Fibroblast of mammary gland (primary cell): ENCODE measurements around the gene IGFBP6.

Experiments used
- DNase-seq: peaks from one replicate; pipeline ENCODE4 v3.0.0-alpha.2; 2010; ENCODE audit warnings: low read depth
- H3K4me3 ChIP-seq: 2 replicates; pipeline ENCODE4 v1.5.1; 2011; ENCODE audit warnings: low read depth, mild to moderate bottlenecking, low read length, moderate library complexity; ENCODE audit not compliant: control insufficient read depth
- CTCF ChIP-seq: conservative IDR thresholded peaks from 2 replicates; pipeline ENCODE4 v1.5.1; 2011; ENCODE audit warnings: low read depth, low read length, inconsistent platforms; ENCODE audit not compliant: control insufficient read depth, insufficient read depth

Gene IGFBP6

DNA sequence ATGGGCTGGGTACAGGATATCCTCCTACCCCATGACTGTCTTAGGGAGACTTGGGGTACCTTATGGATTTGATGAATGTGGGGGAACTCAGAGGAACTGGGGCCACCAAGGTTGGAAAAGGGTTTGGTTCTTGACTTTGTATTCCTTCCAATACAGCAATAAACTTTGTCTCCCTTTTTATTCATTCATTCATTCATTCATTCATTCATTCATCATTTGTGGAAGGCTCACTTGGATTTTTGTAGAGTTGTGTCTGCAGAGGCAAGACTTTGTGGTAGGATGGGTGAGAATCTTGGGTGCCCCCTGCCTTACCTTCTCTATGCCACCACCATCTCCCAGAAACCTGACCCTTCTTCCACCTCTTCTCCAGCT lies 26.9 kb downstream of the IGFBP6 start:
- no peak overlapping the region for H3K4me3 ChIP-seq
- no peak for DNase-seq
- no peak for TF ChIP-seq CTCF

- no peak for DNase-seq
- no peak overlapping the region for H3K4me3 ChIP-seq
- TF ChIP-seq CTCF, result no peak
Observed at GRCh38 chr12:53127169-53127568, 29.7 kb downstream of the IGFBP6 start.

- no peak overlapping the region for H3K4me3 ChIP-seq
- no peak for TF ChIP-seq CTCF
- no peak for DNase-seq
Observed at GRCh38 chr12:53128780-53129569, 31.5 kb downstream of the IGFBP6 start.

DNA sequence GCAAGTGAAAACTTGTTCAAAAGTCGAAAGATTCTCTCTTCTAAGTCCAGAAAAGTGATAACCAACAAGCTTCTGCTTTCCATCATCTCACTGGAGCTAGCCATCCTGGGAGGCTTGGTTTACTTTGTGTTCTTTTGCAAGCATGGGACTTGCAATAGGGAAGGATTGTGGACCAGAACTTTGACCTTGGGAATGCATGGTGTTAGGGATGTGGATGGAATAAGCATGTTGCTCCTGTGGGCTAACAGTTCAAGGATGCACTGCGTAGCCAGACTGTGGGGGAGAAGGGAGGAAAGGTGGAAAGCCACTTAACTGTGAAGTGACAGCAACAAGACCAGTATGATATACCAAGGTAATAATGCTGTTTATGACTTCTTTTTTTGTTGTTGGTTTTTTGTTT lies 34.4 kb downstream of the IGFBP6 start:
- no peak overlapping the region for H3K4me3 ChIP-seq
- TF ChIP-seq CTCF, result no peak
- no peak for DNase-seq

DNA sequence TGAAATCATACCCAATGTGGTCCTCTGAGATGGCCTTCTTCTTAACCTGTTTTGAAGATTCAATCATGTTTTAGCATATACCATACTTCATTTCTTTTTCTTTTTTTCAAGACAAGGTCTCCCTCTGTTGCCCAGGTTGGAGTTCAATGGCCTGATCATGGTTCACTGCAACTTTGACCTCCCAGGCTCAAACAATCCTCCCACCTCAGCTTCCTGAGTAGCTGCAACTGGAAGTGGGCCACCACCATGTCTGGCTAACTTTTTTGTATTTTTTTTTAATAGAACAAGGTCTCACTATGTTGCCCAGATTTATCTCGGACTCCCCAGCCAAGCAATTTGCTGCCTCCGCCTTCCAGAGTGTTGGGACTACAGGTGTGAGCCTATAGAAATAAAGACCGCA lies 36.3 kb downstream of the IGFBP6 start:
- no peak overlapping the region for H3K4me3 ChIP-seq
- DNase-seq, result no peak
- TF ChIP-seq CTCF, result no peak

DNA sequence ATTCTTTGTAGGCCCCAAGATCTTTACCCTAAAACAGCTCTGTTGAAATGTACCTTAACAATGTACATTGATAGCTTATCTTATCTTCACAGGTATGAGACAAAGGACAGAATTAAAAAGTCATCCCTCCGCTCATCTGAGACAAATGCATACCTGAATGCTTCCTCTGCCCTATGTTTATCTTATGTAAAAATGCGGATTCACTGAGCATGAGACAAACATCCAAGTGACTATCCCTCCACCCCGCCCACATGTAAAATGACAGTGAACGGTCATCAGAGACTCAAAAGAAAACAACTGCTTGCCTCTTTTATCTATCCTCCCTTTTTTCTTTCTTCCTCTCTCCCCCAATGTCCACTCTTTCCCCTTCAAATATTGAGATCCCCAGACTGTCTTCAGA lies 45.9 kb downstream of the IGFBP6 start:
- DNase-seq, result no peak
- TF ChIP-seq CTCF, result no peak
- H3K4me3 ChIP-seq, result no peak overlapping the region
